Tibial nerve (tissue), 4 donors: ENCODE measurements around the gene TLX1. TPM values are rescaled to one million over a fixed set of nuclear protein-coding genes. Genes with fewer than 3 reads are reported as not detected.
"Not testable (repeated sequence)": the region's sequence is repeated elsewhere in the genome, so short reads cannot be mapped to it uniquely, and the experiment has no call there.

Experiments used
- DNase-seq, 2 donors: peaks; one replicate each; pipeline ENCODE4 v3.0.0-alpha.2; 2019; ENCODE audit warnings: low spot score in 2 of 2
- H3K27ac ChIP-seq, 4 donors: fragments of 200-600 bp; sonication (generic) in 3 of 4; one replicate each; pipeline ENCODE4 v1.5.1; 2017 to 2019; ENCODE audit warnings: mild to moderate bottlenecking in 1 of 4
- H3K27me3 ChIP-seq, 2 donors: fragments of 200-600 bp; sonication (generic) in 1 of 2; one replicate each; pipeline versions ENCODE4 v1.5.1 to v1.6.0; 2017 to 2019
- H3K36me3 ChIP-seq, 3 donors: fragments of 200-600 bp; sonication (generic); one replicate each; pipeline ENCODE4 v1.5.1; 2018 to 2019
- H3K4me1 ChIP-seq, 4 donors: fragments of 200-600 bp; sonication (generic) in 3 of 4; one replicate each; pipeline ENCODE4 v1.5.1; 2017 to 2019
- H3K4me3 ChIP-seq, 4 donors: fragments of 200-600 bp; sonication (generic) in 3 of 4; one replicate each; pipeline ENCODE4 v1.5.1; 2017 to 2019; ENCODE audit warnings: mild to moderate bottlenecking in 1 of 4, moderate library complexity in 1 of 4
- H3K9me3 ChIP-seq, 4 donors: fragments of 200-600 bp; sonication (generic) in 3 of 4; one replicate each; pipeline ENCODE4 v1.5.1; 2017 to 2019
- CTCF ChIP-seq, 5 experiments: fragments of 200-600 bp in 3 of 5; fragments of 450-650 bp in 2 of 5; sonication (generic) in 3 of 5; IDR thresholded peaks; one replicate each; pipeline ENCODE4 v1.5.1; 2016 to 2019; ENCODE audit warnings: antibody characterized with exemption in 5 of 5, mild to moderate bottlenecking in 3 of 5, moderate library complexity in 2 of 5
- EP300 ChIP-seq, 2 donors: sonication (generic); formaldehyde crosslinking; IDR thresholded peaks; one replicate each; pipeline ENCODE4 v1.6.1; 2017; ENCODE audit warnings: antibody characterized with exemption in 2 of 2, mild to moderate bottlenecking in 1 of 2
- POLR2A ChIP-seq, 2 donors: fragments of 450-650 bp; IDR thresholded peaks; one replicate each; pipeline ENCODE4 v1.6.1; 2017; ENCODE audit warnings: antibody characterized with exemption in 2 of 2, mild to moderate bottlenecking in 2 of 2, moderate library complexity in 2 of 2
- WGBS, 2 donors: methylation state at CpG; one replicate each; pipeline ENCODE4 v1.1.5; 2018; 5-methylcytosine and 5-hydroxymethylcytosine counted together
- total RNA-seq, 4 donors: library from RNA; depleted of rRNA; stranded (reverse); fragments of >200 nt; gene quantifications; one replicate each; pipeline ENCODE4 v1.1.0, GENCODE V29; 2016

TLX1 gene
- total RNA-seq, 4 donors from 2014 or later = not detected

GRCh38 chr10:101152316-101152715 lies 21.2 kb downstream of the TLX1 start:
- Histone ChIP-seq H3K4me1 (no peaks in the 10 kb centered on the region), H3K27ac (no peak overlapping the region), H3K9me3 (peaks cover 0 to 13% (median 0%) of the 10 kb centered on the region in 4 donors), H3K27me3 (peaks cover 0 to 88% of the 10 kb centered on the region in 2 donors), H3K36me3 (no peaks in the 10 kb centered on the region), H3K4me3 (no peak overlapping the region)
- no peak for DNase-seq
- 78 to 85% methylated on average over 3 of the region's 3 CpGs for WGBS, 2 donors
- TF ChIP-seq POLR2A (IDR thresholded peaks at IDR 0.05) = no peak
- no peak for TF ChIP-seq EP300 (IDR thresholded peaks at IDR 0.05)
- TF ChIP-seq CTCF (IDR thresholded peaks at IDR 0.05) = no peak

GRCh38 chr10:101154506-101154905 lies 23.4 kb downstream of the TLX1 start:
- H3K27ac ChIP-seq, DNase-seq, H3K4me1 ChIP-seq, H3K36me3 ChIP-seq, H3K9me3 ChIP-seq, H3K4me3 ChIP-seq: not testable (repeated sequence)
- H3K27me3 ChIP-seq = peaks cover 0 to 80% of the 10 kb centered on the region in 2 donors
- 91 to 97% methylated on average over 5 of the region's 5 CpGs for WGBS, 2 donors

GRCh38 chr10:101155896-101156295 lies 24.8 kb downstream of the TLX1 start:
- H3K27me3 ChIP-seq = peaks cover 0 to 72% of the 10 kb centered on the region in 2 donors
- H3K4me1 ChIP-seq = no peaks in the 10 kb centered on the region
- WGBS, 2 donors = 33 to 38% methylated on average over 3 of the region's 3 CpGs
- H3K27ac ChIP-seq = no peak overlapping the region
- no peak for TF ChIP-seq EP300 (IDR thresholded peaks at IDR 0.05)
- TF ChIP-seq POLR2A (IDR thresholded peaks at IDR 0.05) = no peak
- no peak for TF ChIP-seq CTCF (IDR thresholded peaks at IDR 0.05)
- no peaks in the 10 kb centered on the region for H3K9me3 ChIP-seq
- no peak for DNase-seq
- H3K4me3 ChIP-seq = no peak overlapping the region
- no peaks in the 10 kb centered on the region for H3K36me3 ChIP-seq

GRCh38 chr10:101157756-101158458 lies 26.8 kb downstream of the TLX1 start:
- peaks cover 0 to 7% (median 0%) of the 10 kb centered on the region in 4 donors for H3K4me1 ChIP-seq
- no peaks in the 10 kb centered on the region for H3K36me3 ChIP-seq
- WGBS, 2 donors = 45 to 46% methylated on average over 6 of the region's 6 CpGs
- H3K27ac ChIP-seq = no peak overlapping the region
- DNase-seq = no peak
- H3K4me3 ChIP-seq = no peak overlapping the region
- no peaks in the 10 kb centered on the region for H3K9me3 ChIP-seq
- H3K27me3 ChIP-seq = peaks cover 0 to 71% of the 10 kb centered on the region in 2 donors
- TF ChIP-seq POLR2A (IDR thresholded peaks at IDR 0.05) = no peak

- Histone ChIP-seq H3K9me3 (no peaks in the 10 kb centered on the region), H3K27me3 (peaks cover 0 to 74% of the 10 kb centered on the region in 2 donors), H3K4me1 (peaks cover 0 to 7% (median 0%) of the 10 kb centered on the region in 4 donors), H3K36me3 (no peaks in the 10 kb centered on the region), H3K4me3 (no peak overlapping the region), H3K27ac (no peak overlapping the region)
- TF ChIP-seq CTCF (IDR thresholded peaks at IDR 0.05) = no peak
- TF ChIP-seq POLR2A (IDR thresholded peaks at IDR 0.05) = no peak
- TF ChIP-seq EP300 (IDR thresholded peaks at IDR 0.05) = no peak
- no peak for DNase-seq
- WGBS, 2 donors = 45 to 59% methylated on average over 4 of the region's 4 CpGs
Measured at GRCh38 chr10:101158459-101159058, 27.5 kb downstream of the TLX1 start.
